Measurements from ENCODE around the gene TBC1D2B.
"Not testable (repeated sequence)": the region's sequence is repeated elsewhere in the genome, so short reads cannot be mapped to it uniquely, and the experiment has no call there.

Gene TBC1D2B

DNA sequence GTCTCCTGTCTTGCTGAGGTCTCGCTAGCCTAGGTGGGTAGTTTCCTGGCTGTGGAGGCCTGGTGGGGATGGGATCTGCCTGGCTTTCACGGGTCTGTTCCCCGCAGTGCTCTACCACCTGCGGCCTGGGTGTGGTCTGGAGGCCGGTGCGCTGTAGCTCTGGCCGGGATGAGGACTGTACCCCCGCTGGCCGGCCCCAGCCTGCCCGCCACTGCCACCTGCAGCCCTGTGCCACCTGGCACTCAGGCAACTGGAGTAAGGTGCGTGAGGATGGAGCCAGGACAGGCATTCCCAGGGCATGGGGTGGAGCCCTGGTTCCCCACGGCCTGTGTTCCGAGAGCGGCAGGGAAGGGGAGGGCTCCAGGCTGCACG, 89.8 kb downstream of the TBC1D2B start:
- not testable (repeated sequence) for DNase-seq (ENCODE audit: low read depth)

DNA sequence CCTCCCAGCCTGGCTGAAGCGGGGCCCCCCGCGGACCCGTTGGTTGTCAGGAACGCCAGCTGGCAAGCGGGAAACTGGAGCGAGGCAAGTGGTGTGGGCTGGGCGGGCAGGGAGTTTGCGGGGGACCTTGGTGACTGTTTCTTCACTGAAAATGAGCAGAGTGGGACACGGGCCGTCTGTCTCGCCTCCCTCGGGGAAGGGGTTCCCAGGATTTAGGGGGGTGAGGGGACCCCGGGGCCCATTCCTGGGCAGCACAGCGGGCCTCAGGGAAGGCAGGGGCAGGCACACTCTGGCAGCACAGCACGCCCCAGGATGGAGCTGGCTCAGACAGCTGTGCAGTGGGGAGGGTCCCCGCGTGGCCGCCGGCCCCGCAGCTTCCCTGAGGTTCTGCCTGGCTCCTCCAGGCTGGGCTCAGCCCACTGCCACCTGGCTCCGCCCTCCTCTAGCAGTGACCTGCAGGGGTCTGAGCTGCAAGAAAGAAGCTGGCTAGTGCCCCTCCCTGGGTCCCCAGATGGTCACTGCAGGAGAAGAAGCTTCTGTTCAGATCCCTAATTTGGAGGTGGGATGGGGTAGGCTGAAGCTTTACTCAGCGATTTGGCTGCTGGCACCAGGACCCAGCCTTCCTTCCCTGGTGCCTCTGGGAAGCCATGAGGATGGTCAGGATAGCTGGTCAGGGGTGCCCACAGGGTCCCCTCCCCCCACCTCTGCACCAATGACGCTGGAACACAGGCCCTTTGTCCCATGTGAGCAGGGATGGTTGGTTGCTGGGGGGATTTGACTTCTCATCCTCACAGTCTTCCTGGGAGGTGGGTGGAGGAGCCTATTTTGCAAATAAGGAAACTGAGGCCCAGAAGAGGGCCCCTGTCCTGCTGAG, 90.4 kb downstream of the TBC1D2B start:
- no peak for DNase-seq (ENCODE audit: low read depth)

- DNase-seq (ENCODE audit: low read depth): no peak
Observed at GRCh38 chr15:77985931-77986480, 91.5 kb downstream of the TBC1D2B start.

DNA sequence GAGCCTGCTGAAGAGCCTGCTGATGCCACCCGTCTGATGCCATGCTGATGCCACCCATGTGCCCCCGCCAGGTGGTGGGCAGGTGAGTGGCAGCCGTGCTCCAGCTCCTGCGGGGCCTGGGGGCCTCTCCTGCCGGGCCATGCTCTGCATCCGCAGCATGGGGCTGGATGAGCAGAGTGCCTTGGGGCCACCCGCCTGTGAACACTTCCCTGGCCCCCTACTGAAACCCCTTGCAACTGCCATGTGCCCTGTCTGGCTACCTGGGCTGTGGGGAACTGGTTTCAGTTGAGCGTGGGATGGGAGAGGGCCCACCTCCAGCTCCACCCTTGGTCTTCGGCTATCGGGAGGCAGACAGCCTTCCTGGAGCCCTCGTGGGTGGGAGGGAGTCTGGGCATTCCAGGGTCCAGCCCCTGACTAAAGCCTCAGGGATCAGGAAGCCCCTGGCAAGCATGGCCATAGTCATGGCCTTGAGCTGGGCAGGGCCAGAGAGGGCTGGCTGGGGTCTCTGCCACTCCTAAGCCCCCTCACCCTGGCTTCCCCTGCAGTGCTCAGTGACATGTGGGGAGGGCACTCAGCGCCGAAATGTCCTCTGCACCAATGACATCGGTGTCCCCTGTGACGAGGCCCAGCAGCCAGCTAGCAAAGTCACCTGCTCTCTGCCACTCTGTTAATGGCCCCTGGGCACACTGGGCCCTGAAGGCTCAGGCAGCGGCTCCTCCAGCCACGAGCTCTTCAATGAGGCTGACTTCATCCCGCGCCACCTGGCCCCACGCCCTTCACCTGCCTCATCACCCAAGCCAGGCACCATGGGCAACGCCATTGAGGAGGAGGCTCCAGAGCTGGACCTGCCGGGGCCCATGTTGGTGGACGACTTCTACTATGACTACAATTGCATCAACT, 92.2 kb downstream of the TBC1D2B start:
- DNase-seq (ENCODE audit: low read depth): no peak

- DNase-seq (ENCODE audit: low read depth): no peak
Observed at GRCh38 chr15:77984446-77984861, 93.1 kb downstream of the TBC1D2B start.

GRCh38 chr15:77983708-77984445, 93.6 kb downstream of the TBC1D2B start:
- DNase-seq (ENCODE audit: low read depth): no peak

DNA sequence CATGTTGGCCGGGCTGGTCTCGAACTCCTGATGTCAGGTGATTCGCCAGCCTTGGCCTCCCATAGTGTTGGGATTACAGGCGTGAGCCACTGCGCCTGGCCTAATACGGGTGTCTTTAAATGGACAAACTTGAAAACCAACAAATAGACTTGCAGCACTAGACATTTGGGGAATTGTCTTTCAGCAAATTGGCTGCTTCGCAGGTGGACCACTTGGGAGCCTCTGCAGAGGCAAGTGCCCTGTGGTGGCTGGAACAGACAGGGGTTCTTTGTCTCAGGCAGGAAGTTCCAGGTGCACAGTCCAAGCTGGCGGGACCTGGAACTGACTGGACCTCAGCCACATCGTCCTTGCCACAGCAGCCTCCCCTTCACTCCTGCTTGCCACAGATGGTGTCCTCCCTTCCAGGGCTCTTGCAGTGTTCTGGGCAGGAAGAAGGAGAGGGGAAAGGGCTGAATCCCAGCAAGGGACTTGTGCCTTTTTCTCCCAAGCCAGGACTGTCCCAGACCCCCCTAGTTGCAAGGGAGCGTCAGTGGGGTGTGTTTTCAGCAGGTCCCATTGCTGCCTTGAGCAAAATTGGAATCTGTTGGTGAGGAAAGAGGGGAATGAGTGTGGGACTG, 94.3 kb downstream of the TBC1D2B start:
- DNase-seq (ENCODE audit: low read depth): no peak

- DNase-seq (ENCODE audit: low read depth): no peak
Observed at GRCh38 chr15:77982127-77982490, 95.4 kb downstream of the TBC1D2B start.

DNA sequence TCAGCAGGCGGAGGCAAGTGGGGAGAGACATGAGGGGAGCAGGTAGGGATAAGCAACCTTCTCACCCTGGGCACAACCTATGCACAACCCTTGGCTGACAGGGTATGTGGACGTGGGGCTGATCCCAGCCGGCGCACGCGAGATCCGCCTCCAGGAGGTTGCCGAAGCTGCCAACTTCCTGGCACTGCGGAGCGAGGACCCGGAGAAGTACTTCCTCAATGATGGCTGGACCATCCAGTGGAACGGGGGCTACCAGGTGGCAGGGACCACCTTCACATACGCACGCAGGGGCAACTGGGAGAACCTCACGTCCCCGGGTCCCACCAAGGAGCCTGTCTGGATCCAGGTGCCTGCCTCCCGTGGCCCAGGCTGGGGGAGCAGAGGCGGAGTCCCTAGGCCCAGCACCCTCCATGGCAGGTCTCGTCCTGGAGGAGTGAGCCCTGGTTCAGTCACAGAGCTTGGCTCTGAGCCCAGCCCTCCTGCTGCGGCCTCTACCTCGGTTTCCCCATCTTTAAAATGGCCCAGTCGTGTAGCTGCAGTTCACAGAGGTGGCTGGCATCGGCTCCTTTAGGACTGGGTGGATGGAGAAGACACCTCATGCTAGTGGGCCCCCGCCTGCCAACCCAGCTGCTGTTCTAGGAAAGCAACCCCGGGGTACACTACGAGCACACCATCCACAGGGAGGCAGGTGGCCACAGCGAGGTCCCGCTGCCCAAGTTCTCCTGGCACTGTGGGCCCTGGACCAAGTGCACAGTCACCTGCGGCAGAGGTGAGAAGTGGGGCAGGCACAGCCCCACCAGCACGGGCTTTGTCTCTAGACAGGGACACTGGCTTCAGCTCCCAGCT, 96.0 kb downstream of the TBC1D2B start:
- DNase-seq (ENCODE audit: low read depth): no peak

GRCh38 chr15:77980674-77981073, 96.8 kb downstream of the TBC1D2B start:
- not testable (repeated sequence) for DNase-seq (ENCODE audit: low read depth)

- no peak for DNase-seq (ENCODE audit: low read depth)
Observed at GRCh38 chr15:77980098-77980497, 97.4 kb downstream of the TBC1D2B start.

GRCh38 chr15:77979157-77979556, 98.4 kb downstream of the TBC1D2B start:
- DNase-seq (ENCODE audit: low read depth): not testable (repeated sequence)

GRCh38 chr15:77978759-77979145, 98.8 kb downstream of the TBC1D2B start:
- DNase-seq (ENCODE audit: low read depth): not testable (repeated sequence)

DNA sequence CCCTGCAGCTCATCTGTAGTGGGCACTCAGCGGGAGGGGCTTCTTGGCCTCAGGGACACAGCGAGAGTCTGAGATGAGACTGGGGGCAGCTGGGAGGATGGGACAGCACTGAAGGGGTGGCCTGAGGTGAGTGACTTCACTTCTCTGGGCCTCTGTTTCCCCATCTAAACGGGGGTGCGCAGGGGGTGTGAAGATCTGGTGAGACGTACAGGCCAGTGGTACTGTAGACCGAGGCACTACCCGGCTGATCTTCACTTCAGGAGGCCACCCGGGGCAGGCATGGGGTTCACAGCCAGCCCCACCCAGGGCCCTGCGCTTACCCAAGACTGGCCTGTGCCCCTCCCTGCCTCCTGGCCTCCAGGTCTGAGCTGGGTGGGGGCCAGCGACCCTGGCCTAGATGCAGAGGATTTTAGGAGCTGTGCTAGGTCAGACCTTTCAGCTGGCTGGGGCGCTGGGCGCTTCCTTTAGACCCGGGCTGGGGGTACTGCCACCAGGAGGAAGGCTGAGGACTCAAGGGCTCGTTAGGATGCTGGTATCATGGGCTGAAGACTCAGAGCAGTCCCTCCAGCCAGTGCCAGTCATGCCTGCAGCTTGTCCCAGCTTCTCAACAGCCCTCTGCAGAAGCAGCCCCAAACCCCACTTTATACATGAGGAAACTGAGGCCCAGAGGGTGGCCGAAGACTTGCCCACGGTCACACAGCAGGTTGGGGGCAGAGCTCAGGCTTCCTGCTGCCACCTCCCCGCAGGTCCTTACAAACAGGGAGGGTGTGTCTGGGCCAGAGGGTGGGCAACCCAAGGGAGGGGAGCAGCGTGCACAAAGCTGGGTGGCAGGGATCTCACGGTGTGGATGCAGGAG, 99.4 kb downstream of the TBC1D2B start:
- not testable (repeated sequence) for DNase-seq (ENCODE audit: low read depth)

- not testable (repeated sequence) for DNase-seq (ENCODE audit: low read depth)
Observed at GRCh38 chr15:77976760-77977525, 100.6 kb downstream of the TBC1D2B start.

- not testable (repeated sequence) for DNase-seq (ENCODE audit: low read depth)
Observed at GRCh38 chr15:77976095-77976450, 101.4 kb downstream of the TBC1D2B start.

DNA sequence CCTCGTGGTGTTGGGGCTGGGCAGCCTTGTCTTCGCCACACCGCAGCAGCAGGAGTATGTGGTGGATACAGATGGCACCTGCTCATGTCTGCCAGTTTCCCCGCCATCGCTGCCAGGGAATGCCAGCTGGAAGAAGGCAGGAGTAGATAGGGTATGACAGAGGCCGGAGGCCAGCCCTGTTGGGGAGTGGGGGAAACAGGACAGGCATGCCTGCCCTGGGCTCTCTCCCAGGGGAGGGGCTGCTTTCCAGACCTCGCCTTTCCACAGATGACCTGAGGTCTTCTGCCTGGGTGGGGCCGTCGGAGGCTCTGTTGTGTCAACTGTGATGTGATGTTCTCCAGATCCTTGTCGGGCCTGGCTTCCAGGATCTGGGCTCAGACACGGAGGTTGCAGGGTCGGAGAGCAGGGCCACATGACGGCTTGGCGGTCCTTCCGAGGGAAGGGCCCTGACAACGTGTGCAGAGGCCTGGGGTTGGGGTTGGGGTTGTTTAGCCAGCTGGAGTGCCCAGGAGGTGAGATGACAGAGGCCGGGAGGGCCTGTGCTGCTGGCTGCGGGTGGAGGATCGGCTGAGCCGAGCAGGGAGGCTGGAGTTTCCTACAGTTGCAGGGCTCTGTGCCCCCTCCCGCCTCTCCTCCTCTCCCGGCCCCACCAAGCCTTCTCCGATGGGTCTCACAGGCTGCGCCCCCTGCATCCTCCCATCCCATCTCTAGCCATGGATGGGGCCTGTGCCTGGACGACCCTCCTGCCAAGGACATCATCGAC, 102.0 kb downstream of the TBC1D2B start:
- no peak for DNase-seq (ENCODE audit: low read depth)
